HCT116 (cell line): ENCODE results near the gene NPLOC4. TPM values are rescaled to one million over a fixed set of nuclear protein-coding genes. Genes with fewer than 3 reads are reported as not detected.

Experiments
- ATAC-seq: fragments of 200-7000 bp; cut with Tn5 transposase; 2 replicates; pipeline ENCODE4 v1.9.1; 2020; ENCODE audit warnings: mild to moderate bottlenecking, moderate library complexity
- BruUV-seq: library from RNA; stranded (reverse); fragments of 400-500 nt; replicated peaks from 2 replicates; lab custom pipeline; 2021; lab: Mats Ljungman, UMichigan
- CTCF ChIA-PET: fragments of 300-600 bp; sonication (Branson Sonifier 250); formaldehyde crosslinking; loops from one replicate; lab custom pipeline; 2021; ENCODE audit warnings: antibody characterized with exemption; lab: Charles Lee
- POLR2A ChIA-PET: fragments of 300-600, 350-600 bp; sonication (Branson Sonifier 250); formaldehyde crosslinking; loops from one replicate; lab custom pipeline; 2021; ENCODE audit warnings: antibody characterized with exemption; lab: Charles Lee
- RAD21 ChIA-PET, 2 experiments: fragments of 300-600 bp; sonication (Branson Sonifier 250); formaldehyde crosslinking; loops; one replicate each; lab custom pipeline; 2023; ENCODE audit warnings: low total read pairs in 2 of 2; ENCODE audit not compliant: uncharacterized antibody in 2 of 2, unreplicated experiment in 2 of 2, low non-redundant PET in 1 of 2; lab: Charles Lee
- DNase-seq: peaks from one replicate; pipeline ENCODE4 v3.0.0-alpha.2; 2010; ENCODE audit warnings: low read depth, low spot score
- H2AFZ ChIP-seq: fragments of 200-600 bp; shearing (Covaris generic), sonication (generic); 2 replicates; pipeline ENCODE4 v1.6.1; 2017; ENCODE audit warnings: low read depth, mixed run types, mixed read lengths, antibody characterized with exemption, low read length; ENCODE audit not compliant: poor library complexity, severe bottlenecking
- H3K27ac ChIP-seq: 2 replicates; pipeline ENCODE4 v1.5.1; 2012; ENCODE audit warnings: low read depth, low read length
- H3K27me3 ChIP-seq: fragments of 200-600 bp; sonication (generic); 2 replicates; pipeline ENCODE4 v1.6.1; 2016; ENCODE audit warnings: mixed run types, low read length, mixed read lengths; ENCODE audit not compliant: insufficient read depth
- H3K36me3 ChIP-seq, 2 experiments: fragments of 200-500 bp in 1 of 2; fragments of 200-600 bp in 1 of 2; sonication (Bioruptor generic) in 1 of 2; sonication (generic) in 1 of 2; 2 replicates each; pipeline versions ENCODE4 v1.5.1 to v1.6.1; 2014 to 2016; ENCODE audit warnings: low read length in 2 of 2, inconsistent platforms in 1 of 2, mixed read lengths in 1 of 2, mixed run types in 1 of 2; ENCODE audit not compliant: insufficient read depth in 2 of 2, control insufficient read depth in 1 of 2
- H3K4me1 ChIP-seq, 2 experiments: fragments of 200-600 bp in 1 of 2; sonication (generic) in 1 of 2; 2 replicates each; pipeline versions ENCODE4 v1.5.1 to v1.6.1; 2012 to 2017; ENCODE audit warnings: low read length in 2 of 2, inconsistent platforms in 1 of 2, mild to moderate bottlenecking in 1 of 2, mixed read lengths in 1 of 2, mixed run types in 1 of 2, moderate library complexity in 1 of 2; ENCODE audit not compliant: insufficient read depth in 2 of 2, control insufficient read depth in 1 of 2
- H3K4me2 ChIP-seq: fragments of 200-600 bp; sonication (generic); 2 replicates; pipeline ENCODE4 v1.6.1; 2017; ENCODE audit warnings: mixed run types, low read length, mixed read lengths
- H3K4me3 ChIP-seq, 2 experiments: fragments of 200-600 bp in 1 of 2; sonication (generic) in 1 of 2; replicated peaks in 1 of 2; 2 replicates each; pipeline ENCODE4 v1.5.1; 2011 to 2016; ENCODE audit warnings: low read length in 2 of 2, control low read depth in 1 of 2, low read depth in 1 of 2, mild to moderate bottlenecking in 1 of 2, mixed read lengths in 1 of 2, mixed run types in 1 of 2
- H3K79me2 ChIP-seq: fragments of 200-600 bp; sonication (generic); 2 replicates; pipeline ENCODE4 v1.6.1; 2017; ENCODE audit warnings: mild to moderate bottlenecking, mixed run types, low read length, moderate library complexity, mixed read lengths; ENCODE audit not compliant: insufficient read depth
- H3K9ac ChIP-seq: fragments of 200-600 bp; sonication (generic); 2 replicates; pipeline ENCODE4 v1.6.1; 2016; ENCODE audit warnings: low read length, mixed read lengths
- H3K9me2 ChIP-seq: fragments of 200-600 bp; sonication (generic), shearing (Covaris generic); 2 replicates; pipeline ENCODE4 v1.6.1; 2017; ENCODE audit warnings: mixed run types, mild to moderate bottlenecking, moderate library complexity; ENCODE audit not compliant: insufficient read depth
- H3K9me3 ChIP-seq, 2 experiments: fragments of 200-500 bp in 1 of 2; fragments of 200-600 bp in 1 of 2; sonication (Bioruptor generic) in 1 of 2; sonication (generic) in 1 of 2; 2 replicates each; pipeline ENCODE4 v1.6.1; 2014 to 2017; ENCODE audit warnings: low read length in 2 of 2, mixed read lengths in 2 of 2, inconsistent platforms in 1 of 2, low read depth in 1 of 2, mild to moderate bottlenecking in 1 of 2, mixed run types in 1 of 2, moderate library complexity in 1 of 2; ENCODE audit not compliant: control insufficient read depth in 1 of 2, insufficient read depth in 1 of 2
- H4K20me1 ChIP-seq: fragments of 200-600 bp; sonication (generic), shearing (Covaris generic); 2 replicates; pipeline ENCODE4 v1.6.1; 2017; ENCODE audit warnings: mixed run types, mild to moderate bottlenecking, moderate library complexity; ENCODE audit not compliant: insufficient read depth
- ATF3 ChIP-seq: IDR thresholded peaks from 2 replicates; pipeline ENCODE4 v1.6.1; 2012
- CEBPB ChIP-seq: IDR thresholded peaks from 2 replicates; pipeline ENCODE4 v1.6.1; 2012; ENCODE audit warnings: low read depth
- EZH2phosphoT487 ChIP-seq: fragments of 200-600 bp; IDR thresholded peaks from 2 replicates; pipeline ENCODE4 v1.6.1; 2018; ENCODE audit warnings: antibody characterized with exemption, borderline replicate concordance
- FOSL1 ChIP-seq: IDR thresholded peaks from 2 replicates; pipeline ENCODE4 v1.6.1; 2012; ENCODE audit warnings: low read depth
- JUND ChIP-seq: IDR thresholded peaks from 2 replicates; pipeline ENCODE4 v1.6.1; 2012
- MAX ChIP-seq: IDR thresholded peaks from 2 replicates; pipeline ENCODE4 v1.6.1; 2012
- POLR2AphosphoS5 ChIP-seq: IDR thresholded peaks from 2 replicates; pipeline ENCODE4 v1.6.1; 2011; ENCODE audit warnings: mild to moderate bottlenecking, low read depth, low read length, moderate library complexity
- SIN3A ChIP-seq: IDR thresholded peaks from 2 replicates; pipeline ENCODE4 v1.6.1; 2012; ENCODE audit warnings: low read depth
- SP1 ChIP-seq: IDR thresholded peaks from 2 replicates; pipeline ENCODE4 v1.6.1; 2012; ENCODE audit warnings: low read depth
- ZFX ChIP-seq: fragments of 450-650 bp; IDR thresholded peaks from 2 replicates; pipeline ENCODE4 v1.6.1; 2017
- ZNF274 ChIP-seq: fragments of 200-500 bp; sonication (Bioruptor generic); IDR thresholded peaks from 2 replicates; pipeline ENCODE4 v1.6.1; 2014; ENCODE audit warnings: mild to moderate bottlenecking, low read depth, low read length, inconsistent platforms
- intact Hi-C: fragments of 100-400 bp; cut with micrococcal nuclease; formaldehyde crosslinking; loops from 2 replicates; pipeline ENCODE4 v1.10.0; 2022
- total RNA-seq: library from RNA; stranded (reverse); gene quantifications from one replicate; pipeline ENCODE4 v1.2.1, GENCODE V29; 2021; ENCODE audit not compliant: unreplicated experiment

Gene NPLOC4
- total RNA-seq, 1 experiment from 2014 or later = 137 TPM

GRCh38 chr17:81659038-81659437 lies 22.1 kb upstream of the NPLOC4 start:
- Histone ChIP-seq H3K4me2 (no peak overlapping the region), H3K4me1 (peaks cover 14 to 16% of the 10 kb centered on the region in 2 experiments), H3K9me2 (no peaks in the 10 kb centered on the region), H3K79me2 (no peaks in the 10 kb centered on the region), H3K4me3 (no peak overlapping the region), H3K9me3 (no peaks in the 10 kb centered on the region), H3K9ac (no peak overlapping the region), H2AFZ (no peak overlapping the region), H3K27me3 (no peaks in the 10 kb centered on the region), H3K27ac (no peak overlapping the region), H3K36me3 (no peaks in the 10 kb centered on the region), H4K20me1 (no peaks in the 10 kb centered on the region)
- no peak for ATAC-seq
- ChIA-PET RAD21 (no interaction called here), CTCF (interaction anchor here (0.7 kb wide), 1 partner anchor 17 kb away, joined by 3 read pairs; no protein-coding TSS in a partner anchor), POLR2A (no interaction called here)
- BruUV-seq = no TSS peak
- no peak for TF ChIP-seq SP1
- no peak for TF ChIP-seq JUND
- no peak for TF ChIP-seq ZFX
- no peak for TF ChIP-seq FOSL1
- no peak for DNase-seq
- intact Hi-C loops = no loop called here

- ChIA-PET RAD21 (no interaction called here), CTCF (no interaction called here), POLR2A (no interaction called here)
- BruUV-seq = no TSS peak
- no peak overlapping the region for H2AFZ ChIP-seq
- ATAC-seq (no peak), DNase-seq (no peak)
- no peak overlapping the region for H3K9ac ChIP-seq
- no peak overlapping the region for H3K4me3 ChIP-seq
- H3K27ac ChIP-seq = no peak overlapping the region
- no peaks in the 10 kb centered on the region for H3K36me3 ChIP-seq
- H4K20me1 ChIP-seq = no peaks in the 10 kb centered on the region
- H3K9me2 ChIP-seq = no peaks in the 10 kb centered on the region
- H3K9me3 ChIP-seq = no peaks in the 10 kb centered on the region
- intact Hi-C loops = no loop called here
- peaks cover 2 to 9% of the 10 kb centered on the region in 2 experiments; a peak in 3 of 4 replicates for H3K4me1 ChIP-seq
- H3K79me2 ChIP-seq = no peaks in the 10 kb centered on the region
- H3K4me2 ChIP-seq = no peak overlapping the region
- no peaks in the 10 kb centered on the region for H3K27me3 ChIP-seq
- TF ChIP-seq ZFX (no peak), ATF3 (no peak), CEBPB (no peak), MAX (no peak), POLR2AphosphoS5 (no peak), ZNF274 (no peak), EZH2phosphoT487 (no peak), SIN3A (no peak)
These were observed 19.9 kb upstream of the NPLOC4 start for GRCh38 chr17:81656835-81657234.
